CD4-positive, alpha-beta T cell treated with Interleukin-4 for 1 hour (primary cell): ENCODE results near the gene IL2RA.
"Not testable (repeated sequence)": the region's sequence is repeated elsewhere in the genome, so short reads cannot be mapped to it uniquely, and the experiment has no call there.

ENCODE experiments used
- DNase-seq, 2 donors: peaks; one replicate each; pipeline ENCODE4 v3.0.0-alpha.2; 2020 to 2022

Gene IL2RA

GRCh38 chr10:6082496-6083395, 20.6 kb upstream of the IL2RA start:
- no peak for DNase-seq

- DNase-seq = no peak
Measured at GRCh38 chr10:6080417-6080973, 18.3 kb upstream of the IL2RA start.

- DNase-seq = no peak
Measured at GRCh38 chr10:6079044-6079443, 16.9 kb upstream of the IL2RA start.

- no peak for DNase-seq
Measured at GRCh38 chr10:6077071-6077675, 15.0 kb upstream of the IL2RA start.

- no peak for DNase-seq
Measured at GRCh38 chr10:6074489-6075301, 12.5 kb upstream of the IL2RA start.

GRCh38 chr10:6072215-6072934, 10.2 kb upstream of the IL2RA start:
- DNase-seq = peak in 1 of 2 donors; percentile 40

GRCh38 chr10:6071181-6072175, 9.3 kb upstream of the IL2RA start:
- DNase-seq = no peak

- DNase-seq = peak in 1 of 2 donors; percentile 21
Measured at GRCh38 chr10:6070660-6071059, 8.5 kb upstream of the IL2RA start.

- peak in 1 of 2 donors; percentile 47 for DNase-seq
Measured at GRCh38 chr10:6069081-6069931, 7.1 kb upstream of the IL2RA start.

- DNase-seq = peak; percentile 54 to 62
Measured at GRCh38 chr10:6068422-6068821, 6.3 kb upstream of the IL2RA start.

- no peak for DNase-seq
Measured at GRCh38 chr10:6068006-6068405, 5.8 kb upstream of the IL2RA start.

- DNase-seq = no peak
Measured at GRCh38 chr10:6067457-6067856, 5.3 kb upstream of the IL2RA start.

- DNase-seq = no peak
Measured at GRCh38 chr10:6065835-6066234, 3.7 kb upstream of the IL2RA start.

- no peak for DNase-seq
Measured at GRCh38 chr10:6065406-6065805, 3.2 kb upstream of the IL2RA start.

- not testable (repeated sequence) for DNase-seq
Measured at GRCh38 chr10:6064726-6065125, 2.6 kb upstream of the IL2RA start.

GRCh38 chr10:6064119-6064518, 2.0 kb upstream of the IL2RA start:
- DNase-seq = no peak

- DNase-seq = no peak
Measured at GRCh38 chr10:6061056-6061455, 1.1 kb downstream of the IL2RA start.

- DNase-seq = no peak
Measured at GRCh38 chr10:6059506-6059905, 2.7 kb downstream of the IL2RA start.

- DNase-seq = no peak
Measured at GRCh38 chr10:6058682-6059475, 3.3 kb downstream of the IL2RA start.
